ENCODE measurements around the gene PHACTR1. TPM values are rescaled to one million over a fixed set of nuclear protein-coding genes. Genes with fewer than 3 reads are reported as not detected.

Gene PHACTR1
- total and polyA plus RNA-seq, 9 of the 15 experiments (the other 6 are each of a cell fraction or from before 2014, with no cell fraction given), result 11.5 to 32.6 (median 22.0) TPM

GRCh38 chr6:12969966-12970365 lies 253.4 kb downstream of the PHACTR1 start:
- intact Hi-C loops (cut with micrococcal nuclease), result no loop called here
- no peak overlapping the region for H3K4me3 ChIP-seq
- no peaks in the 10 kb centered on the region for H3K9me3 ChIP-seq (replicated peaks; ENCODE audit: control insufficient read depth, insufficient read depth, low read depth, low read length)
- no peak overlapping the region for H3K27ac ChIP-seq (ENCODE audit: extremely low read depth, low read depth, low read length)
- H3K4me2 ChIP-seq (ENCODE audit: insufficient read depth, low read length), result no peak overlapping the region
- BruUV-seq (replicated peaks), result no TSS peak
- H3K4me1 ChIP-seq (replicated peaks in 1 of 2; ENCODE audit: control insufficient read depth in 2 of 2, insufficient read depth in 2 of 2, low read length in 2 of 2), result no peaks in the 10 kb centered on the region
- H3K36me3 ChIP-seq (ENCODE audit: control insufficient read depth, insufficient read depth, low read length), result no peaks in the 10 kb centered on the region
- H4K20me1 ChIP-seq (replicated peaks; ENCODE audit: control insufficient read depth, insufficient read depth, low read length), result 0 out of 2 replicates have a peak, but pooled peaks cover 3% of the 10 kb centered on the region
- in situ Hi-C loops (cut with MboI), result no loop called here
- ChIA-PET POLR2A (no interaction called here), CTCF (ENCODE audit: low intra/inter-chr PET ratio) (no interaction called here)
- H3K9ac ChIP-seq (ENCODE audit: insufficient read depth in 1 of 2, low read depth in 2 of 2, low read length in 2 of 2), result no peak overlapping the region
- H2AFZ ChIP-seq (ENCODE audit: low read depth, low read length), result no peak overlapping the region
- ATAC-seq (no peak), DNase-seq (ENCODE audit: extremely low read depth in 1 of 4, low spot score in 3 of 4) (no peak), FAIRE-seq (no peak)
- H3K9me1 ChIP-seq (ENCODE audit: control insufficient read depth, insufficient read depth, low read length), result no peaks in the 10 kb centered on the region
- WGBS (ENCODE audit: insufficient coverage, low coverage, missing lambda C conversion rate), result 0% methylated on average over 2 of the region's 2 CpGs
- peaks cover 15 to 27% of the 10 kb centered on the region in 2 experiments; a peak in 3 of 5 replicates for H3K27me3 ChIP-seq (ENCODE audit: control insufficient read depth in 2 of 2, insufficient read depth in 2 of 2, low read length in 2 of 2)
- no peaks in the 10 kb centered on the region for H3K79me2 ChIP-seq (ENCODE audit: control insufficient read depth, insufficient read depth, low read length)
- TF ChIP-seq RNF219 (CRISPR knock-in tag; IDR thresholded peaks at IDR 0.05) (no peak), NCOA6 (IDR thresholded peaks at IDR 0.05) (no peak), ZMIZ1 (IDR thresholded peaks at IDR 0.05; ENCODE audit: low read depth in 2 of 2, low read length in 2 of 2) (no peak), CREB5 (CRISPR knock-in tag; IDR thresholded peaks at IDR 0.05) (no peak), ELK1 (CRISPR knock-in tag; IDR thresholded peaks at IDR 0.05) (no peak), DPF2 (IDR thresholded peaks at IDR 0.05) (no peak), NFIX (CRISPR knock-in tag; IDR thresholded peaks at IDR 0.05; ENCODE audit: low read depth) (no peak), CC2D1A (IDR thresholded peaks at IDR 0.05) (no peak), ZNF197 (CRISPR knock-in tag; IDR thresholded peaks at IDR 0.05; ENCODE audit: low read depth) (no peak), CREM (IDR thresholded peaks at IDR 0.05; ENCODE audit: low read depth) (no peak), EP300 (IDR thresholded peaks at IDR 0.05; ENCODE audit: low read length) (no peak), HNRNPUL1 (IDR thresholded peaks at IDR 0.05; ENCODE audit: low read length) (no peak), HINFP (tag; conservative IDR thresholded peaks at IDR 0.05; ENCODE audit: low read depth) (no peak)
